A204.1 (cell line): Measurements from ENCODE around the gene TGM5.
"Not testable (repeated sequence)": the region's sequence is repeated elsewhere in the genome, so short reads cannot be mapped to it uniquely, and the experiment has no call there.

Experiments used
- FAIRE-seq: peaks from 2 replicates; lab custom pipeline; 2012; peaks lifted over from hg19 to GRCh38; lab: Jason Lieb, UNC

The TGM5 gene

GRCh38 chr15:43275740-43276562 lies 9.2 kb upstream of the TGM5 start:
- FAIRE-seq: no peak

- FAIRE-seq: no peak
These were observed 7.4 kb upstream of the TGM5 start for GRCh38 chr15:43274136-43274535.

GRCh38 chr15:43273243-43273642 lies 6.5 kb upstream of the TGM5 start:
- no peak for FAIRE-seq

- FAIRE-seq: not testable (repeated sequence)
These were observed 5.2 kb upstream of the TGM5 start for GRCh38 chr15:43271908-43272307.

GRCh38 chr15:43270676-43271306 lies 4.1 kb upstream of the TGM5 start:
- FAIRE-seq: no peak

GRCh38 chr15:43270113-43270665 lies 3.5 kb upstream of the TGM5 start:
- FAIRE-seq: no peak

- FAIRE-seq: no peak
These were observed 1.7 kb upstream of the TGM5 start for GRCh38 chr15:43268111-43269105.

GRCh38 chr15:43267439-43267838 lies 711 bp upstream of the TGM5 start:
- FAIRE-seq: no peak

GRCh38 chr15:43266386-43266785 lies 342 bp downstream of the TGM5 start:
- no peak for FAIRE-seq

- FAIRE-seq: no peak
These were observed 6.6 kb downstream of the TGM5 start for GRCh38 chr15:43260011-43260615.

- FAIRE-seq: no peak
These were observed 7.9 kb downstream of the TGM5 start for GRCh38 chr15:43258781-43259180.

- no peak for FAIRE-seq
These were observed 10.4 kb downstream of the TGM5 start for GRCh38 chr15:43256341-43256740.

GRCh38 chr15:43255376-43255775 lies 11.4 kb downstream of the TGM5 start:
- FAIRE-seq: no peak

GRCh38 chr15:43253431-43254403 lies 13.0 kb downstream of the TGM5 start:
- no peak for FAIRE-seq

- FAIRE-seq: no peak
These were observed 14.9 kb downstream of the TGM5 start for GRCh38 chr15:43251871-43252250.

GRCh38 chr15:43251185-43251870 lies 15.4 kb downstream of the TGM5 start:
- no peak for FAIRE-seq

GRCh38 chr15:43250785-43251184 lies 15.9 kb downstream of the TGM5 start:
- no peak for FAIRE-seq

- FAIRE-seq: no peak
These were observed 17.0 kb downstream of the TGM5 start for GRCh38 chr15:43249699-43250203.

- FAIRE-seq: no peak
These were observed 17.5 kb downstream of the TGM5 start for GRCh38 chr15:43249236-43249635.

GRCh38 chr15:43246261-43246774 lies 20.4 kb downstream of the TGM5 start:
- FAIRE-seq: no peak
